NCI-H748 (cell line): Measurements from ENCODE around the gene SASH3.

Experiments used
- DNase-seq: peaks from one replicate; lab custom pipeline; 2025; ENCODE audit not compliant: unreplicated experiment; lab: John Stamatoyannopoulos, UW

SASH3 gene

DNA sequence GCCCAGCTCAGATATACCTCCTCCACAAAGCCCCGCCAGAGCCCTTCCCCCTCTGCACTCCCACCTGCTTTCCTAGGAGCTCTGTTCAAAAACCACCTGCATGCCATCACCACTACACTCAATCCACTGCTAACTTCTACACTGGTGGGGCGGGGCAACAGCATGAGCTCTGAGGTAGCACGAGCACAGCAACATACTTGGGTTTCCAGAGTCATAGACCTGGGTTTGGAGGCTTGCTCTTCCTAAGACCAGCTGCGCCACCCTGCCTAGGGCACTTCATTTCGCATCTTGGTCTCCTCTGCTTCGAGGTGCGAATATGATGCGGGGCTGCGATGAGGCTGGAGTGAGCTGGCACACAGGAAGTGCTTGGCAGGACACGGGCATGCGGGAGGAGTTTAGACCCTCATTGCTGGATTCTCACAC, 3.6 kb downstream of the SASH3 start:
- DNase-seq = no peak

DNA sequence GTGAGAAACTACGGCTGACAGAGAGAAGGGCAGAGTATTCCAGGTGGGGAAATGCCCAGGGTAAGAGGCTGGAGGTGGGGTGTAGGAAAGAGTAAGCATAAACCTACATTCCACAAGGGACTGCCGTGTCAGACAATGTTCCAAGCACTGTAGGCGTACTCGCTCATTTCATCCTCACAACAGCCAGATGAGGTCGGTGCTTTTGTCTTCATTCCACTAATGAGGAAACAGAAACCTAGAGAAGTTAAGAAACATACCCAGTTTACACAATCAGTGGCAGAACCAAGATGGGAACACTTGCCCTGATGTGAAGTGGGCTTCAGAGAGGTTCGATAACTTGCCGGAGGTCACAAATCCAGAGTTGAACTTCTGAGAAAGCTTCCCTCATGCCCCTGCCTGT, 4.6 kb downstream of the SASH3 start:
- DNase-seq = no peak

GRCh38 chrX:129785160-129785947, 5.6 kb downstream of the SASH3 start:
- DNase-seq = no peak

GRCh38 chrX:129786210-129786651, 6.5 kb downstream of the SASH3 start:
- DNase-seq = no peak

GRCh38 chrX:129787336-129788055, 7.7 kb downstream of the SASH3 start:
- DNase-seq = no peak

- DNase-seq = no peak
Measured at GRCh38 chrX:129788527-129788926, 8.8 kb downstream of the SASH3 start.

DNA sequence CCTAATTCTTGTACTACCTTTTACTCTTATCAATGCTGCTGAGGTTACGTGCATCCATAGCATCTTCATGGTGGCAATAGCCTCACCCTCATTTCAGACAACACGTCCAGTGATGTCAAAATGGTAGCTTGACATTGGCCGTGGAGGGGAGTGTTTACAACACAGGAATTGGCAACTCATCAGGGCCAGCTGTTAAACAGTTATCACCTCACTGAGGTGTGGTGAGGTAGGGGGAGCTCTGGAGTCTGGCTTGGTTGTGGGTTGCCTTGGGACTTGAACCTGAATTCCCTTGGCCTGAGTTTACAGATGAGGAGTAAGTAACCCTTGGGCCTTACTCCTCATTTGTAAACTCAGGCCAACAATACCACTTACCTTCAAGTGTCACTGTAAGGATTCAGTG, 10.4 kb downstream of the SASH3 start:
- DNase-seq = no peak

DNA sequence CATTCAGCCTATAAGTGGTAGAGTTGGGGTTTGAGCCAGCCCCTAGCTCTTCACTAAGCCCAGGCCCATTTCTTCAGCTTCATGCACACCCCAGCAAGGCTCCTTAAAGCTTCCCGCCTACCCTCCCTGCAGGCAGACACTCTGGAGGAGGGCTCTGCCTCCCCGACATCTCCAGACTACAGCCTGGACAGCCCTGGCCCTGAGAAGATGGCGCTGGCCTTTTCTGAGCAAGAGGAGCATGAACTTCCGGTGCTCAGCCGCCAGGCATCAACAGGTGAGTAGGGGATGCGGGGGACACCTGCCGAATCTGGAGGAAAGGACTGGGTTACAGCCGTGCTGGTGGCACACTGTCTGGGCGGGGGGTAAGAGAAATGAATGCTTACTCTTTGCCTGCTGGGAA, 11.1 kb downstream of the SASH3 start:
- DNase-seq = no peak

DNA sequence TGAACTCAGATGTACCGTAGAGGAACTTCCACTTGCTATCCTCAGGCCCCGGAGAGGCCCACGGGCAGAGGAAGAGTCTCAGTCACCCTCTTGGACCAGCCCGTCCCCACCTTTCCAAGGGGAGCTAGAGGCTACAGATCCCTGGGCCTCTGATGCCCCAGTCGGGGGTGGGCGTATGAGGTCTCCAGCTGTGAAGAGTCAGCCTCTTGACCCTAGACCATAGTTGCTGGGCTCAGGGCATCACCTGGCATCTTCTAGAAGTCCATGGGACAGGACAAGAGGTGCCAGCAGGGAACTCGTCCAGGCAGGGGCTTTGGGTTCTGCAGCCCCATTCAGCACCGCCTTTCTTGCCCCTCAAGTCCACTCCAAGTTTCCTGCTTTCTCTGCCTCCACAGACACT, 11.6 kb downstream of the SASH3 start:
- no peak for DNase-seq

- DNase-seq = no peak
Measured at GRCh38 chrX:129791961-129792570, 12.3 kb downstream of the SASH3 start.

- no peak for DNase-seq
Measured at GRCh38 chrX:129792586-129793291, 13.0 kb downstream of the SASH3 start.

DNA sequence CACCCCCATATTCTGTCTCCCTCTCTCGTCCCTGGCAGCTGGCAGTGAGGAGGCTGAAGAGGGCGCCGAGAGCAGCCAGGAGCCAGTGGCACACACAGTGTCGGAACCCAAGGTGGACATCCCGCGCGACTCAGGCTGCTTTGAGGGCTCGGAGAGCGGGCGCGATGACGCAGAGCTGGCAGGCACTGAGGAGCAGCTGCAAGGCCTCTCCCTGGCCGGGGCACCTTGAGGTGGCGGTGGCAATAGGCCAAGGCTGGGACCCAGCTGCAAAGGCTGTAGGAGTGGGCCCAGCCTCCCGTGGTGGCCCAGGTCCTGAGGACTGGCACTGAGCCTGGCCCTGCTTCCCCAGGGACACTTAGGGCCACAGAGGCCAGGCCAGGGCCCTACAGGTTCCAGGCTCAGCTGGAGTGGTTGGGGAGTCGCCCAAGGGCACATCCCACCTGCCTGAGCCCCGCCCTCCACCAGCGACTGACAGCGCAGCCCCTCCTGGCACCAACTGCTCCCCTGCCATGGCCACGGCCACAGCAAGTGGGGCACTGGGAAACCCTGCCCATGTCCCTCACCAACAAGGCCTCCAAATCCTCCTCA, 13.9 kb downstream of the SASH3 start:
- no peak for DNase-seq

DNA sequence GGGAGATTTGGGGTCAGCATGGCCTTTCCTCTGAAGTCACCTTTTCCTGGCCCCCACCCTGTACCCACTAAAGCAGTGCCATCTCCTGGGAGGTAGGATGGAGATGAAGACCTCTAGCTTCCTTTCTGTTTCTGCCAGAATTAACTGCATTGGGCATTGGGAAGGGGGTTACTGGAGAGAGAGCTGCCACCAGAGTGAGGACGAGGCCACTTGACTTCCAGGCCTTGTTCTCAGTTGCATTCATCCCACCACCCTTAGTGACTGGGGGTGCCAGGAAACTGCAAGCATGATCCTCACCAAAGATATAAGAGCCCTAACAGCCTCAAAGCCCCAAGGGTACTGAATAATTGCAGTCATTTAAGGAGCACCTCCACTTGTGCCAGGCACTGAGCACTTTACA, 15.8 kb downstream of the SASH3 start:
- no peak for DNase-seq

DNA sequence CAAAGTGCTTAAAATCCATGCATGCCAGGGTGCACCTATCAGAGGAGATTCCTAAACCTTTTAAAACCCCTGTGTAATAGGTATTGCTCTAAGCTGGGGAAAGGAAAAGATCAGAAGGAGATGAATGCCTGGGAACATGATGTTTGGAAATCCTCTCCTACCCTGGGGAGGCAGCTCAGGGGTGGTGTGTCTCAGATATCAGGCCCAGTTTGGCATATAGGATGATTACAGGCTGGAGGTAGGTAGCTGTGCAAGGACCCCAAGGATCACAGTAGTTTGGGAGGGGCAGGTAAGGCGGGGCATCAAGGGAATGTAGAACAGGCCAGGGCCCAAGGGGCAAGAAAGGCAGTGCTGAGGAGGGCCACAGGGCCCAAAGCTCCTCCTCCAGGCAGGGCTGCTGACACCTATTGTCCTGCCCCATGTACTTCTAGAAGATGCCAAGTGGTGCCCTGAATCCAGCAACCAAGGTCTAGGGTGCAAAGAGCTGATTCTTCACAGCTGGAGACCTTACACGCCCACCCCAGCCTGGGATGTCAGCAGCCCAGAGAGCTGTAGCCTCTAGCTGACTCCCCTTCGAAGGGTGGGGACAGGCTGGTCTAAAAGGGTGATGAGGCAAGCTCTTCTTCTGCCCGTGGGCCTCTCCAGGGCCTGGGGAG, 17.6 kb downstream of the SASH3 start:
- DNase-seq = no peak

GRCh38 chrX:129798456-129798855, 18.7 kb downstream of the SASH3 start:
- no peak for DNase-seq

- no peak for DNase-seq
Measured at GRCh38 chrX:129798888-129799287, 19.1 kb downstream of the SASH3 start.

GRCh38 chrX:129800186-129800585, 20.4 kb downstream of the SASH3 start:
- DNase-seq = no peak

DNA sequence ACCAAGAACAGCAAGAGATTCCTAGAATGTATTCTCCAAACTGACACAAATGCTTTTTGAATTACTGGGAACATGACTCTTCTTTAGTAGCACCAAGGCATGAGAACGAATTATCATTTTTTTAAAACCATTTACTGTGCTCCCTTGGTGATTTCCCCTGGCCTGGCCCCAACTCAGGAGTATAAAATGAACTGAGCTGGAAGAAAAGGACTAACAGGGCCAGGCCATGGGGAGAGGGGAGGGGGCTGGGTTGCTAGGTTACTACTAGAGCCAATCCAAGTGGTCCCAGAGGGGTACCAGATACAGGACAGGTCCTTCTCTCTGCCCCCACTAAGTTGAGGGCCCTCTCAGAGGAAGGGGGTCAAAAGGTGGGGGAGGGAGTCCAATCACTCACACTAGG, 23.1 kb downstream of the SASH3 start:
- DNase-seq = no peak

- no peak for DNase-seq
Measured at GRCh38 chrX:129804806-129805205, 25.1 kb downstream of the SASH3 start.

GRCh38 chrX:129808158-129808828, 28.5 kb downstream of the SASH3 start:
- DNase-seq = no peak
